HG03565 (cell line): Measurements from ENCODE around the gene HAP1.
"Not testable (repeated sequence)": the region's sequence is repeated elsewhere in the genome, so short reads cannot be mapped to it uniquely, and the experiment has no call there.

Source experiments
- ATAC-seq: cut with Tn5 transposase; IDR thresholded peaks from one replicate; pipeline ENCODE4 v1.9.1; 2021; ENCODE audit warnings: mild to moderate bottlenecking, moderate library complexity; ENCODE audit not compliant: unreplicated experiment

Gene HAP1

DNA sequence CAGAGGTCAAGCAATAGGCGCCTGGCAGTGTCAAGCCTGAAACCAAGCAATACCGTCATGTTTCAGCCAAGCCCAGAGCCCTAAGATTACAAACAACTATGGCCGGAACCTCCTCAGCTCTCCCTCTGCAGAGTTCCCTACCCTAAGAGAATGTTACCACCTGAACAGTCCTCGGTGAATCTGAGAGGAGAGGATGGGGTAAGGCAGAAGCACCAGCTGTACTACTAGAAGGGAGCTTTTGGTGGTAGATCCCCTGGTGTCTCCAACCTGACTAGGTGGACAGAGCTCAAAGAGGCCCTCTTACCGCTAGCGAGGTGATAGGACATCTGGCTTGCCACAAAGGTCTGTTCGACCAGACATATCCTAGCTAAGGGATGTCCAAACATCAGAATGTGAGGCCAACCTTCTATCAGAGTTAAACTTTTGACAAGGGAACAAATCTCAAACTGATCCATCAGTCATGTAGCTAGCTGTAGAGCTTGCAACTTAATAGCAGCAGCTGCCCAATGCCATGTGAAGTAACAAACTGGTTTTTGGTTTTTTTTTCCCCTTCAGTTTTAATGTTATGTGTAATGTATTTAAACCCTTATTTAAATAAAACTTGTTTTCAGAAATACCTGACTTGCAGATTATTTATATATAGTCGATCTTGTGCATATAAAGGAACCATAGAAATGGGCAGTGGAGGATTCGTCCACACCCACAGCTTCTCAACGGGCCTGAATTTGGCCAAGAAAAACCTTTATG, 43.2 kb downstream of the HAP1 start:
- ATAC-seq, result no peak

DNA sequence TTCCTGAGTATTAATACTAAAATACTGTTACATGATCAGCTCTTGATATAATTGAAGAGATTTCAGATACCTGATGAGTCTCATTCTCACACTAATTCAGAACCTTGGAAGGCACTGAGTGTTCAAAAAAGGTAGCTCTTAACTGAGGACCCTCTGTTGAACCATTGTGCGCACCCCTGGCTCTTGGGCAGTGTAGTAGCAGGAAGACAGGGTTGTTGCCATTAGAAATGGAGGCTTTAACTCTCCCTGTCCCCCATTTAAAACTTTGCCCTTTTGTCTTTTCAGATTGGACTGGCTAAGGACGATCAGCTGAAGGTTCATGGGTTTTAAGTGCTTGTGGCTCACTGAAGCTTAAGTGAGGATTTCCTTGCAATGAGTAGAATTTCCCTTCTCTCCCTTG, 43.9 kb downstream of the HAP1 start:
- ATAC-seq, result no peak

GRCh38 chr17:41689497-41690299, 44.7 kb downstream of the HAP1 start:
- ATAC-seq, result no peak

DNA sequence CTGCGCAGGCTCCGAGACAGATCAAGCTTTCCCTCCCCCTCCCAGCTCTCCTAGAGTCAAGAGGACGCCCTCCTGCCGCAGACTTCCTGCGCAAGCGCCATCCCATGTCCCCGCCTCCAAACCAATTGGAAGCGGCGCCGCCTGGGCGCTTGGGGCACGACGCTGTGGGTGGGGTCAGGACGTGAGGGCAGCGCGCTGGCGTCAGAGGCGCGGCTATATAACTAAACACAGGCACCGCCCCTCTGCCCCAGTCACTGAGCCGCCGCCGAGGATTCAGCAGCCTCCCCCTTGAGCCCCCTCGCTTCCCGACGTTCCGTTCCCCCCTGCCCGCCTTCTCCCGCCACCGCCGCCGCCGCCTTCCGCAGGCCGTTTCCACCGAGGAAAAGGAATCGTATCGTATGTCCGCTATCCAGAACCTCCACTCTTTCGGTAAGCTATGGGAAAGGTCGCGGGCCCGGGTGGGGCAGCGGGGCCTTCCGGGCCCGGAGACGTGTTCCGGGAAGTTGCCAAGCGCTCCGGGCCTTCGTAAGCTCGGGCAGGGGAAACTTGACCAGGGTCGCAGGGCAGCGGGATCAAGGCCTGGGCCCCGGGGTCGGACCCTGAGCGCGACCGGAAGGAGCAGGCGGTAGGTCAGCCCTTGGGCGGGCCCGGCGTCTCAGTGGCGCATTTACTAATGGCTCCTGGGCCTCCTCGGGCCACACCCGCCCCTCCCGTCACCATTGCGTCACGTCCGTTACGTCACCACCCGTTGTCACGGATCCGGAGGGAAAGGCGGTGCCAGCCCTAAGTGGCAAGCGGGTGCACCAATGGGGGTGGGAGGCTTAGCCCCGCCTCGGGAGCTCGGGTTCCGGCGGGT, 45.6 kb downstream of the HAP1 start, which contains the start of gene EIF1:
Gene EIF1 (plus strand): TSS at position 245 of the 856 bp plus-strand sequence. CDS start 154 bp downstream, at position 399.
- ATAC-seq, result peak; percentile 66

GRCh38 chr17:41687828-41688640, 46.4 kb downstream of the HAP1 start:
- ATAC-seq, result no peak

GRCh38 chr17:41686281-41686680, 48.2 kb downstream of the HAP1 start:
- ATAC-seq, result no peak

GRCh38 chr17:41685753-41686152, 48.7 kb downstream of the HAP1 start:
- not testable (repeated sequence) for ATAC-seq

DNA sequence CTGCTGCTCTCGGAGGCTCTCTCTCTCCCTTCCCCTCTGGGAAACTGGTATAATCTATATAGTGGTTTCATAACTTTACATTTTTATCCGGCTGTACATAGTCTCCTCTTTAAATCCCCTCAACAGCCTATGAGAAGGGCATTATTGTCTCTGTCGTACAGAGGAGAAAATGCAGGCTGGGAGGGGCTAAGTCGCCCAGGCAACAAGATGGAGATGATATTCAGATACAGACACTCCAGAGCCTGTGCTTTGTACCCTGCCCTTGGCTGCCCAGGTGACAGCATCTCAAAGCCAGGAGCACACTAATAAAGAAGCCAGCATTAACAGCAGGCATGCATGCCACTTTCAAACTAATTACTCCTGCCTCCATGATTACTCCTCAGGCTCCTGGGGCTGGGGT, 50.4 kb downstream of the HAP1 start:
- ATAC-seq, result no peak

GRCh38 chr17:41683441-41684007, 50.9 kb downstream of the HAP1 start:
- no peak for ATAC-seq

- no peak for ATAC-seq
These were observed 51.8 kb downstream of the HAP1 start for GRCh38 chr17:41682631-41683030.

DNA sequence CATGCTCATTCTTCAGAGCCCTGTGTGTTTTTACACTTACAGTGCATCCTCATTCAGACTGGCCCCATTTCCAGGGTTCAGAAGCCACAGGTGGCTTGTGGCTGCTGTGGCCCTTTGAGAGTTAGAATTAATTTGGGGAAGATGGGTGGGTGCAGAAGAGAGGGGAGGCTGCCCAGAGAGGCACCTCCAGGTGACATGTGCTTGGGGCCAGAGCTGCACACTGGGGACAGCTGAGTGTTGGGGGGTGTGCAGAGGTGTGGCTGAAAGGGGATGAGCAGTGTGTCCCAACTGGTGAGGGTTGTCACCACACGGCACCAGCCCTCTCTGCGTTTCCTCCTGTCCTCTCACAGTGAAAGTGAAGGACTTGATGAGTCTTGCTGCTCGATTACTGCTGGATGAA, 52.7 kb downstream of the HAP1 start:
- ATAC-seq, result no peak

DNA sequence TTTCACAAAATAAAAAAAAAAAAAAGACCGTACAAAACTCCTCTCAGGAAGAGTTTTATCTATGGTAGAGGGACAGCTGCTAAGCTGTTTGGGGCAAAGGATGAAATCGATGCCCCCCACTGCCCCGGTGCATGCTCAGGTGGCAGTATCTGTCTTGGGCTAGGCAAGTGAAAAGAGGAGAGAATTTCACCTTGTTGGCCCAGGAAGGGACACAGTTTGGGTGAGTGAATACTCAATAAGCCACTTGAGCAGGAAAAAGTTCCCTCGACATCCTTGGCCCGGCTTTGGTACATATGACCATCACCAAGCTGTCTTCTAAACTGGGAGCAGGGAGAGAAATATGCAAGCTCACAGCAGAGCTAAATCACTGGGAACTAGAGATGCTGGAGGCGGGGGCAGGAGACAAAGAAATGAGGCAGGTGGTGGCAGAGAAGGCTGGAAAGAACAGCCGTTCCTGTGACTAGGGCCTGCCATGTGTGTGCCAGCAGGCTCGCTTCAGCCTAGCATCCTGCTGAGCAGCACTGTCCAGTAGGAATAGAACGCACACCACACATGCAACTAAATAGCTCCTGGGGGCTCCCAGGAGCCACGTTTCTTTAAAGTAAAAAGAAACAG, 53.9 kb downstream of the HAP1 start:
- ATAC-seq, result no peak

GRCh38 chr17:41679740-41680425, 54.6 kb downstream of the HAP1 start:
- ATAC-seq, result no peak

DNA sequence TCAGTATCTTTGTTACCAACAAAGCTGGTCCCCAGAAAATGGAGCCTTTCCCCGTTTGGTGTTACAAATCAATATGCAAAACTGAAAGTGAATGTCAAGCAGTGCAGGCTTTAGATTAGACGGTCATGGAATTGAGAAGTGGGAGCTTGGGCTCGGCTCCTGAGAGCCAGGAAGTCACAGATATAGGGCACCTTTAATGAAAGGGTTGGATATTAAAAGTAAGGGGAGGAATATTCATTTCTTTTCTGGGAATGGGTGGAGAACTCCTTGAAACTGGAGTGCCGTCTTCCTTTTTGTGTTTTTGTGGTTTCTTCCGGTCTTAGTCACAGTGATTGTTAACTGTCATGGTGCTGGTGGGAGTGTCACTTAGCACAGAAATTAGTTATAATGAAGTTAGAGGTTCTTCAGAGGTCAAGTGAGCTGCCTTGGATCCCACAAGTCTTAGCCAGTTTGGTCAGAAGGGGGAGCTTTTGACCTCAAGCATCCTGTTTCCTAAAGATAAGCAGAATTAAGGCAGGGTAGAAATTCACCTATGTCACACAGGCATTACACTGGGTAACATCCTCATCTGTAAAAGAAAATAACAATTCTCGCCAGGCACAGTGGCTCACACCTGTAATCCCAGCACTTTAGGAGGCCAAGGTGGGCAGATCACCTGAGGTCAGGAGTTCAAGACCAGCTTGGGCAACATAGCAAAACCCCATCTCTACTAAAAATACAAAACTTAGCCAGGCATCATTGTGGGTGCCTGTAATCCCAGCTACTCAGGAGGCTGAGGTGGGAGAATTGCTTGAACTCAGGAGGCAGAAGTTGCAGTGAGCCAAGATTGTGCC, 55.3 kb downstream of the HAP1 start:
- peak; percentile 64 for ATAC-seq

DNA sequence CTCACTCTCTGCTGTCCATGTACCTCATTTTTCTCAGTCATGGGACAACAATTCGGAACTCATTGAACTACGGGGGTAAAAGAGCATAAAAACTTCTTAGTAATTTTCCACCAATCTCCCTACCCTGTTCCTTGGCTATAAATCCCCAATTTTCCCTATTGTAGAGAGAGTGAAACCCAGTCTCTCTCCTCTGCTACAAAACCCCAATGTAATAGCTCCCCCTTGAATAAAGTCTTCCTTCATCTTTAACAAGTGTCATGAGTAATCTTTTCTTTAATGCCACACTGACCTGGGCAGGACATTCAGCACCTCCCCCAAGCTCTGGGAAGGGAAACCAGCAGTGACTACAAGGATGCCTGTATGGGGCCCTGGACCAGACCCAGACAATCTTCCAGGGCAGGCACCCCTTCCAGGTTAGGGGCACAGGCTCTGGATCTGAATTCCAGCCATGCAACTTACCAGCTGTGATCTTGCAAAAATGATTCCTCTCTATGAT, 56.0 kb downstream of the HAP1 start:
- ATAC-seq, result no peak

DNA sequence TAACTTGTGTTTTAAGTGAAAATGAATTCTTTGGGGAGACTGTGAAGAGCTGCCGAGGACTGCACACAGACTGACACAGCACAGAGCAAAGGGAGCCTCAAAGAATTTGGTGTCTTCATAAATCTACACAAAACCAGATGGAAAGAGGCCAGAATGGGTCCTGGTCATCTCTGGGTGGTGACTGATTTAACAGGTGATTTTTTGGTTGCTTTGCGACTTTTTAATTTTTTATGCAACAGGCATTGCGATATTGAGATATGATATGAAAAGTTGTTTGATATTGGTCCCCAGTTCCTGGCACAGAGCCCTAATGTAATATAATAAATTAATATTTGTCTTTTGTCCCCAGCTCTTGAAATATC, 58.4 kb downstream of the HAP1 start:
- ATAC-seq, result no peak

GRCh38 chr17:41675157-41676057, 59.0 kb downstream of the HAP1 start:
- ATAC-seq, result not testable (repeated sequence)
